Adipocyte (in vitro differentiated cells): ENCODE data around the gene SLC25A17.
A peak's percentile ranks its signal among the peaks of the same experiment; 100 is the strongest.
"Not testable (repeated sequence)": the region's sequence is repeated elsewhere in the genome, so short reads cannot be mapped to it uniquely, and the experiment has no call there.

Experiments
- DNase-seq: peaks from one replicate; pipeline ENCODE4 v3.0.0-alpha.2; 2015; ENCODE audit warnings: low read depth
- H3K27me3 ChIP-seq: replicated peaks from 2 replicates; pipeline ENCODE4 v1.7.0; 2013; ENCODE audit warnings: mild to moderate bottlenecking, low read length, moderate library complexity; ENCODE audit not compliant: control insufficient read depth, insufficient read depth
- H3K36me3 ChIP-seq: 2 replicates; pipeline ENCODE4 v1.7.0; 2013; ENCODE audit warnings: low read length, mild to moderate bottlenecking, moderate library complexity; ENCODE audit not compliant: control insufficient read depth, insufficient read depth, severe bottlenecking
- H3K4me1 ChIP-seq: 2 replicates; pipeline ENCODE4 v1.7.0; 2013; ENCODE audit warnings: mild to moderate bottlenecking, low read length, moderate library complexity; ENCODE audit not compliant: control insufficient read depth, insufficient read depth
- H3K4me3 ChIP-seq: 2 replicates; pipeline ENCODE4 v1.7.0; 2013; ENCODE audit warnings: mild to moderate bottlenecking, low read length, moderate library complexity
- H3K9ac ChIP-seq: 2 replicates; pipeline ENCODE4 v1.7.0; 2013; ENCODE audit warnings: mild to moderate bottlenecking, low read length, moderate library complexity
- H3K9me3 ChIP-seq: 2 replicates; pipeline ENCODE4 v1.7.0; 2013; ENCODE audit warnings: mild to moderate bottlenecking, low read length, moderate library complexity; ENCODE audit not compliant: control insufficient read depth

The SLC25A17 gene

GRCh38 chr22:40729284-40729683 is 89.9 kb downstream of the SLC25A17 start:
- H3K36me3 ChIP-seq: no peaks in the 10 kb centered on the region
- no peaks in the 10 kb centered on the region for H3K27me3 ChIP-seq
- H3K4me3 ChIP-seq: no peak overlapping the region
- no peak for DNase-seq
- no peak overlapping the region for H3K9ac ChIP-seq
- H3K9me3 ChIP-seq: no peaks in the 10 kb centered on the region
- peaks cover 14% of the 10 kb centered on the region for H3K4me1 ChIP-seq

- H3K9me3 ChIP-seq: no peaks in the 10 kb centered on the region
- no peaks in the 10 kb centered on the region for H3K36me3 ChIP-seq
- H3K4me3 ChIP-seq: no peak overlapping the region
- H3K27me3 ChIP-seq: no peaks in the 10 kb centered on the region
- H3K9ac ChIP-seq: no peak overlapping the region
- H3K4me1 ChIP-seq: peaks cover 14% of the 10 kb centered on the region
- peak; percentile 10 for DNase-seq
Observed at GRCh38 chr22:40728731-40729189, 90.4 kb downstream of the SLC25A17 start.

- Histone ChIP-seq H3K9me3 (no peaks in the 10 kb centered on the region), H3K9ac (no peak overlapping the region), H3K4me3 (no peak overlapping the region), H3K4me1 (peaks cover 13% of the 10 kb centered on the region), H3K27me3 (no peaks in the 10 kb centered on the region), H3K36me3 (no peaks in the 10 kb centered on the region)
- DNase-seq: no peak
Observed at GRCh38 chr22:40727964-40728615, 91.1 kb downstream of the SLC25A17 start.

GRCh38 chr22:40727070-40727963 is 91.8 kb downstream of the SLC25A17 start:
- no peaks in the 10 kb centered on the region for H3K9me3 ChIP-seq
- H3K9ac ChIP-seq: no peak overlapping the region
- peaks cover 5% of the 10 kb centered on the region for H3K4me1 ChIP-seq
- no peaks in the 10 kb centered on the region for H3K36me3 ChIP-seq
- no peak for DNase-seq
- no peaks in the 10 kb centered on the region for H3K27me3 ChIP-seq
- H3K4me3 ChIP-seq: no peak overlapping the region

- Histone ChIP-seq H3K9ac (no peak overlapping the region), H3K4me1 (peaks cover 3% of the 10 kb centered on the region), H3K4me3 (no peak overlapping the region), H3K36me3 (no peaks in the 10 kb centered on the region), H3K9me3 (no peaks in the 10 kb centered on the region), H3K27me3 (no peaks in the 10 kb centered on the region)
- no peak for DNase-seq
Observed at GRCh38 chr22:40726514-40726913, 92.6 kb downstream of the SLC25A17 start.

GRCh38 chr22:40723396-40723933 is 95.7 kb downstream of the SLC25A17 start:
- no peak overlapping the region for H3K9ac ChIP-seq
- H3K4me3 ChIP-seq: no peak overlapping the region
- H3K27me3 ChIP-seq: no peaks in the 10 kb centered on the region
- DNase-seq: no peak
- peaks cover 9% of the 10 kb centered on the region for H3K4me1 ChIP-seq
- H3K36me3 ChIP-seq: no peaks in the 10 kb centered on the region
- no peaks in the 10 kb centered on the region for H3K9me3 ChIP-seq

- no peaks in the 10 kb centered on the region for H3K27me3 ChIP-seq
- no peaks in the 10 kb centered on the region for H3K36me3 ChIP-seq
- no peak overlapping the region for H3K9ac ChIP-seq
- no peak overlapping the region for H3K4me3 ChIP-seq
- no peaks in the 10 kb centered on the region for H3K9me3 ChIP-seq
- DNase-seq: no peak
- peaks cover 9% of the 10 kb centered on the region for H3K4me1 ChIP-seq
Observed at GRCh38 chr22:40721266-40721665, 97.9 kb downstream of the SLC25A17 start.

- Histone ChIP-seq H3K9ac (no peak overlapping the region), H3K9me3 (no peaks in the 10 kb centered on the region), H3K36me3 (no peaks in the 10 kb centered on the region), H3K4me3 (no peak overlapping the region), H3K27me3 (no peaks in the 10 kb centered on the region), H3K4me1 (peaks cover 9% of the 10 kb centered on the region)
- DNase-seq: no peak
Observed at GRCh38 chr22:40720538-40721256, 98.4 kb downstream of the SLC25A17 start.

GRCh38 chr22:40720156-40720537 is 99.0 kb downstream of the SLC25A17 start:
- H3K27me3 ChIP-seq, H3K4me1 ChIP-seq: not testable (repeated sequence)

More at GRCh38 chr22:40720156-40720537, 99.0 kb downstream of the SLC25A17 start:
- not testable (repeated sequence) for DNase-seq, H3K4me3 ChIP-seq, H3K36me3 ChIP-seq, H3K9ac ChIP-seq, H3K9me3 ChIP-seq
